Glomerular visceral epithelial cell (primary cell): ENCODE results near the gene FAM98C.
"Not testable (repeated sequence)": the region's sequence is repeated elsewhere in the genome, so short reads cannot be mapped to it uniquely, and the experiment has no call there.

Experiments used
- DNase-seq: peaks from one replicate; pipeline ENCODE4 v3.0.0-alpha.2; 2016; ENCODE audit errors: extremely low spot score

FAM98C gene

DNA sequence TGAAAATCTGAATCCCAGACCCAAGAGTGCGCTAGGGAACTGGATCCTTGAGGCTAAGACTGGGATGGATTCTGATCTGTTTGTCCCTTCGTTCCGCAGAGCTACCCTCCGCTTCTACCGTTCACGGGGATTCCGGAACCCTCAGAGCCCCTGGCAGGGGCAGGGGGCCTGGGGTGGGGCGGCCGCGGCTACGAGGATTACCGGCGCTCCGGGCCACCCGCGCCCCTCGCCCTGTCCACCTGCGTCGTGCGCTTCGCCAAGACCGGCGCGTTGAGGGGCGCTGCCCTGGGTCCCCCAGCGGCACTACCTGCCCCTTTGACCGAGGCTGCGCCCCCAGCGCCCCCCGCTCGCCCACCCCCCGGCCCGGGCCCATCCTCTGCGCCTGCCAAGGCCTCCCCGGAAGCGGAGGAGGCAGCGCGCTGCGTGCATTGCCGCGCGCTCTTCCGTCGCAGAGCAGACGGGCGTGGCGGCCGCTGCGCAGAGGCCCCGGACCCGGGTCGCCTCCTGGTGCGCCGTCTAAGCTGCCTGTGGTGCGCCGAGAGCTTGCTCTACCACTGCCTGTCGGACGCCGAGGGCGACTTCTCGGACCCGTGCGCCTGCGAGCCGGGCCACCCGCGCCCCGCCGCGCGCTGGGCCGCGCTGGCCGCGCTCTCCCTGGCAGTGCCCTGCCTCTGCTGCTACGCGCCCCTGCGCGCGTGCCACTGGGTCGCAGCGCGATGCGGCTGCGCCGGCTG is 7.3 kb upstream of the FAM98C start:
- DNase-seq: no peak

DNA sequence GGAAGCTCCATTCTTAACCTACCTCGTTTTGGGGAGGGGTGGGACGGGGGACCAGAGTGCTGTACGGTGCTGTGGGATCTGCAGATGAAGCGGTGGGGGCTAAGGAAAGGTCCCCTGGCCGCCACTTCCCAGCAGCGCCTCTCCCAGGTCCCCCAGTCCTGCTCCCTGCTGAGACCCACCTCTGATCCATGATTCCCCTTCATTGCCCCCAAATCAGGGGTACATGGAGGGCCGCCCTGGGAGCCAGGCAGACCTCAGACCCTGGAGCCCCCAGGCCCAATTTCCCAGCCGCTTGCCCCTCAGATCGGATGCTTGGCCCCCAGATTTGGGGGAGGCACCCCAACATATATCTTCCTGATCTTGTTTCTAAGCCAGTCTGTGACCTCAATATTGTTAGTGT is 3.8 kb upstream of the FAM98C start:
- no peak for DNase-seq

DNA sequence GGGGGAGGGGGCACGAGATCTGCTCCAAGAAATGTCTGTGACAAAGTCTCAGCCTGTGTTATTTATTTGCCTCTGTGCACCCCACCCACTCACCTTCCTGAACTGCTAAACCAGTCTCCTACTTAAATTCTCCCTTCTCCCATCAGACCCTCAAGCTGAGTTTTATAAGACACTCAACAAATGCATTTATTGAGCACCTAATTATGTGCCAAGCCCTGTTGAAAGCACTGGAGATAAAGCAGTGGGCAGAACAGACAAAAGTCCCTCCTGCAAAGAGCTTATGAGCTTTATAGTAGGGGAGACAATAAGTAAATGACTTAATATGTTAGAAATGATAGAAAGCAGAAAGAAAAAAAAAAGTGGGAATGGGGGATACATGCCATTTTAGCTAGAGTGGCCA is 3.4 kb upstream of the FAM98C start:
- DNase-seq: no peak

- DNase-seq: no peak
These were observed 2.5 kb upstream of the FAM98C start for GRCh38 chr19:38400361-38400760.

DNA sequence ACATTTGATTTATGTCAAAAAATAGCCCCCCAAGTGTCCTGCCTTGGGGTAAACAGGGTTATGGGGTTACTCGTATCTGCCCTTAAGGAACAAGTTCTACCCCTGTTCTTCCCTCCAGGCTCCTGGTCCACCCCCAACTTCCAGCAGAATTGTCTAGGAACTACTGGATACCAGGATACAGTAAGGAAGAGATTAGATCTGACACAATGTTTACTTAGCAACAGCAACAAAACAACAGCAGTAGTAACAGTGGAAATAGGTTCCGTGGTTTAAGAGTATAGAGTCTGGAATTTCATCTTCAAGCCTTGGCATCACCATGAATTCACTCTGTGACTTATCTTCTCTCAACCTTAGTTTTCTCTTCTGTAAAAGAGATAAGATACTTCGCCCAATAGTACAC is 1.7 kb upstream of the FAM98C start:
- peak; percentile 26 for DNase-seq

DNA sequence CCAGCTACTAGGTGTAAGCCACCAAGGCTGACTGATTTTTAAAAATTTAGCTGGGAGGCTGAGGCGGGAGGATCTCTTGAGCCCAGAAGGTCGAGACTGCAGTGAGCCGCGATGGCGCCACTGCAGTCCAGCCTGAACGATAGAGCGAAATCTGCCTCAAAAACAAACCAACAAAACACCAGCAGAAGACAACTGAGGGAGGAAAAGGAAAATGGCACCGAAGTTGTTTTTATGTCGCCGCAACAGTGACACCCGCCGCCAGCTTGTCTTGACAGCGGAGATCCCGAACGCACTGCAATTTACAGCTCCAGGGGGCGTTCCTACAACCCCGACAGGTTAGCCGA is 298 bp upstream of the FAM98C start:
- DNase-seq: no peak

DNA sequence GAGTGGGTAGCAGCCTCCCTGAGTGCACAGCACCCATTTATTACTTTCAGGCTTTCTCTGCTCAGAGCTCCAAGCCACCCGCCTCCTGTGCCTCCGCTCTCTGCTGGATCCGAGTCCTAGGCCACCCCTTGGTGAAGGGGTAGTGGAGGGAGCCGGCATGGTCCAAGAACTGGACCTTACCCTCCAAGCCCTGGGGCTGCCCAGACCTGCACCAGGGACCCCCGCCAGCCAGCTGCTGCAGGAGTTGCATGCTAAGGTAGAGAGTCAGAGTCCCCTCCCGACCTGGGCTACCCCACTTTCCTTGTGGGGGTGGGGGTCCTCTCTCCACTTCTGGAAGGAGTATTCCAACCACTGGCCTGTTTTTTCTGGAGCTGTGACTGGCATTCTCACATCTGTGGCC is 2.0 kb downstream of the FAM98C start:
- DNase-seq: no peak

GRCh38 chr19:38405276-38405675 is 2.4 kb downstream of the FAM98C start:
- DNase-seq: no peak

DNA sequence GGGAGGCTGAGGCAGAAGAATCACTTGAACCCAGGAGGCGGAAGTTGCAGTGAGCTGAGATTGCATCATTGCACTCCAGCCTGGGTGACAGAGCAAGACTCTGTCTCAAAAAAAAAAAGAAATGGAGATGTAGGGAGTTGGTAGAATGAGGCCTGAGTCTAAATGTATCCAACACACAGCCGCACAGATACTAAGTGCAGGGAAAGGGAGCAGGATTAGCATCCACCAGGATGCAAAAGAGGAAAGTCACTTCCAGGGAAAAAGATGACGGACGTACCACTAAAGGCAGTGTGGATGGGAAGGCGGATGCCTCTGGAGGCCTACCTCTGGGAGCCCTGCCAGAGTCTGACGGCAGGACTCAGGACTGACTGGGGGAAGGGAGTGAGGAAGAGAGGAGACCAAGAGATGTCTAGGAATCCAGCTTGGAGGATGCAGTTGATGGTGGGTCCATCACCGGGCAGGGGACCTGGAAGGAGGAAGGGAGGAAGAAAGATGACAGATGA is 6.8 kb downstream of the FAM98C start:
- DNase-seq: no peak

GRCh38 chr19:38410407-38410806 is 7.5 kb downstream of the FAM98C start:
- DNase-seq: not testable (repeated sequence)

DNA sequence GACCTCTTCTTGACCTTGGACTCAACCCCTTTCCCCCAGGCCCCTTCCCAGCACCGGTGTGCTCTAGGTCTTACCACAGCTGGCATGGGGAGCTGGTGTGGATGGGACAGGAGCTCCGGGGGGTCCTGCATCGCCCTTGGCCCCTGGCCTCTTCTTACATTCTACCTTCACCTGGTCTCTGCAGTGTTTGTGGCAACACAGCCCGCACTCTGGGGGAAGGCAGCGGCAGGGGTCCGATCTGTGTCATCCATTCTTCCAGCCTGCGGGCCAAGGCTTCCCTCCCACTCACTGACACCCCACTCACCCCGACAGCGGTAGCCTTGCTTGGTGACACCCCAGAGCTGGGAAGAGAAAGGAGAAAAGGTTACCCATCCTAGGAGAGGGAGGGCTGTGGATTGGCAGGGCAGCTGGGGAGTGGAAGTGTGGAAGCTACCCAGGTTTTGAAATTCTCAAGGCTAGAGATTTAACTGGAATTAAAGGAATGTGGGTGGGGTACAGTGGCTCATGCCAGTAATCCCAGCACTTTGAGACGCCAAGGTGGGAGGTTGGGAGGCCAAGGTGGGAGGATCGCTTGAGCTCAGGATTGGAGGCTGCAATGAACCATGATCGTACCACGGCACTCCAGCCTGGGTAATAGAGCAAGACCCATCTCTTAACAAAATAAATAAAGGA is 8.3 kb downstream of the FAM98C start:
- no peak for DNase-seq

DNA sequence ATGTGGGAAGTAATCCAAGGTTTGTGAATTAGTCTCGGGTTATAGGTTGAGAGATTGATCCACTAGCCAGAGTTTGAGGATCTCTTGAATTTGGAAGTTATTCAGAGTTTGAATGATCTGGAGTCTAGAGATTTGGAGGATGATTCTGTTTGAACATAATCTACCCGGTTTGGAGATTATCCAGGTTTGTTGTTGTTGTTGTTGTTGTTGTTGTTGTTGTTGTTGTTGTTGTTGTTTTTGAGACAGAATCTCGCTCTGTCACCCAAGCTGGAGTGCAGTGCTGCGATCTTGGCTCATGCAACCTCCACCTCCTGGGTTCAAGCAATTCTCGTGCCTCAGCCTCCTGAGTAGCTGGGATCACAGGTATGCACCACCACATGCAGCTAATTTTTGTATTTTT is 9.0 kb downstream of the FAM98C start:
- not testable (repeated sequence) for DNase-seq

GRCh38 chr19:38412491-38412890 is 9.6 kb downstream of the FAM98C start:
- no peak for DNase-seq

DNA sequence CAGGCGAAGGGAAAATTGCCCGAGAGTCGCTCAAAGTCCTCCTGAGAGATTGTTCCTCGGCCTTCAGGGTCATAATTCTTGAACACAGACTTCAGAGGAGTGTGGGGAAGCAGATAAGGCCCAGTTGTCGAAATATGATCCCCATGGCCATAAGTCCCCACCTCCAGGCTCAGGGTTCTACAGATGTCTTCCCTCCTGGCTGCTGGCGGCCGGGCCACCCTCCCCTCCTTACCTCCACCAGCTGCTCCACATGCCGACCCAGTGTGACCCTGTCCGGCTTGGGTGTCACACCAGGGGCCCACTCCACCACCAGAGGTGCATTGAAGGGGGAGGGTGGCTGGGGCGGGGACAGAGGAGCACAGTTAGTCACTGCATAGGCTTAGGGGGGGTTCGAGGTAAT is 10.1 kb downstream of the FAM98C start:
- DNase-seq: no peak

DNA sequence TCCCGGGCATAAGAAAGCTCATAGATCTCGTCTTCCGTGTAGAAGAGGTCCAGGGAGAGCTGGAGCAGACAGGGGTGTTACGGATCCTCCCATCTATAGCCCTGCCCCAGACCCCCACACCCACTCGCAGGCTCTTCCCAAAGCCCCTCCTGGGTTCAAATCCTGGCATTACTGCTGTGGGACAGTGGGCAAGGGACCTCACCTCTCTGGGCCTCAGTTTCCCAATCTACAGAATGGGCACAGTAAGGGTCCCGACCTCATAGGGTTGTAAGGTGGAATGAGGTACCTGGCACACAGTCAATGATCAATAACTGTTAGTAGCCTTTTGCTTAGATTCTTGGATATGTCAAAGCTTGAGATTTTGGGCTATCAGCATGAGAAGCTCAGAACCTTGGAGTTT is 10.5 kb downstream of the FAM98C start:
- no peak for DNase-seq

- no peak for DNase-seq
These were observed 14.3 kb downstream of the FAM98C start for GRCh38 chr19:38417146-38417543.

DNA sequence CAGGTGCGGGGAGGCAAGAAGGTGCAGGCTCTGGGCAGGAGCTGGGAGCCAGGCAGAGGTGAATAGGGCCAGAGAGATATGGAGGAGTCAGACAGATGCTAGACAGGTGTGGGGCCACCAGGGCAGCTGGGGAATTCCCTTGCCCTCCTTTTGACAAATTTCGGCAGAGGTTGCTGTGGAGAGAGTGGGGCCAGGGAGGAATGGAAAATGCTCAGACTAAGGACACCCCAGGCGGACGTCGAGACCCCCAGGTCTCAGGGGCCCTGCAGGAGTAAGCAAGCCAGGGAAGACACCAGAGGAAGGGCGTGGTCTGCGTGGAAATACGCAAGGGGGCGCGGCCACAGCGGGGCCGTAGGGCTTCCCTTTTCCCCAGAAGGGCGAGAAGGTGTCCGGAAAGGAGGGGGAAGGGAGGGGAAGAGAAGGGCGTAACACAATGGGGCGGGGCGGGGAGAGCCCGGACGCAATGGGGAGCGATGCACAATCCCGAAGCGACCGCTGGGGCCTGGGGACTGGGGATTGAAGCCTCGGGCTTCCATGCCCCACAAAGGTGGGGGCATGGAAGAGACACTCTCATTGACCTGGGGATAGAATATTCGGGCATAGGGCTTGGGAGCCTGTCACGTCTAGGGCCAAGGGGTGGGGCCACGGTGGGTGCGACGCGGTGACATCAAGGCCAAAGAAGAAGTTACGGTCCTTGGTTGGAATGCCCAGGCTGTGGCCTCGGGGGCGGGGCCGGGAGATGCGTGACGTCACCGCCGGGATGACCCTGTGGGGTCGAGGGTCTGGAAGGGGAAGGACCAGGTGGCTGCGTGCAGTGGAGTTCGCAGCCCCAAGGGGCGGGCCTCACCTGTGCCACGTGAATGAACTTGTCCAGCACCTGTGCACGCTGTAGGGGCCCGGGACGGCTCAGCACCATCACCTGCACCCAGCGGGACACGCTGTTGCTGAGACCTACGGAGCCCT is 14.9 kb downstream of the FAM98C start:
- no peak for DNase-seq

- no peak for DNase-seq
These were observed 18.0 kb downstream of the FAM98C start for GRCh38 chr19:38420935-38421334.

DNA sequence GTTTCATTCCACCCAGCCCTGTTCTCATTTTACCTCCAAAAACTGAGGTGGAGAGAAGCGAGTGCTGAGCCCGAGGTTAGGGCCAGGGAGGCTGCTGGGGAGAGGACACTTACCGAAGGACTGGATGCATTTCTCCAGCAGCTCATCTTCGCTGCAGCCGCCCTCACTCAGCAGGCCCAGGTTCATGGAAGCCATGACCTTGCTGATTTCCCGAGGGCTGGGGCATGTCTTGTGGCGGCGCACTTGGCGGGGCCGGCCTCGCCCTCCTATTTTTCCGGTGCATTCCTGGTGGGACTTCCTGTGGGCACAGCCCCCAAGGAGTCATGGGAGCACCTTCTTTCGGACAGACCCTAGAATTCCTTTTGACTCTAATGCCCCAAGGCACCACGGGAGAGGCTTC is 19.0 kb downstream of the FAM98C start:
- no peak for DNase-seq

DNA sequence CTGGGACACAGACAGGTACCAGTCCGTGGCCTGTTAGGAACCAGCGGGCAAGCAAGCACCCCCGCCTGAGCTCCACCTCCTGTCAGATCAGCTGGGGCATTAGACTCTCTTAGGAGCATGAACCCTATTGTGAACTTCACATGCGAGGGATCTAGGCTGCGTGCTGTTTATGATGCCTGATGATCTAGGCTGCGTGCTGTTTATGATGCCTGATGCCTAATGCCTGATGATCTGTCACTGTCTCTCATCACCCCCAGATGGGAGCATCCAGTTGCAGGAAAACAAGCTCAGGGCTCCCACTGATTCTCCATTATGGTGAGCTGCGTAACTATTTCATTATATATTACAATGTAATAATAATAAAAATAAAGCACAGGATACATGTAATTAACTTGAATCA is 19.5 kb downstream of the FAM98C start:
- DNase-seq: no peak

GRCh38 chr19:38424272-38424671 is 21.4 kb downstream of the FAM98C start:
- DNase-seq: no peak

DNA sequence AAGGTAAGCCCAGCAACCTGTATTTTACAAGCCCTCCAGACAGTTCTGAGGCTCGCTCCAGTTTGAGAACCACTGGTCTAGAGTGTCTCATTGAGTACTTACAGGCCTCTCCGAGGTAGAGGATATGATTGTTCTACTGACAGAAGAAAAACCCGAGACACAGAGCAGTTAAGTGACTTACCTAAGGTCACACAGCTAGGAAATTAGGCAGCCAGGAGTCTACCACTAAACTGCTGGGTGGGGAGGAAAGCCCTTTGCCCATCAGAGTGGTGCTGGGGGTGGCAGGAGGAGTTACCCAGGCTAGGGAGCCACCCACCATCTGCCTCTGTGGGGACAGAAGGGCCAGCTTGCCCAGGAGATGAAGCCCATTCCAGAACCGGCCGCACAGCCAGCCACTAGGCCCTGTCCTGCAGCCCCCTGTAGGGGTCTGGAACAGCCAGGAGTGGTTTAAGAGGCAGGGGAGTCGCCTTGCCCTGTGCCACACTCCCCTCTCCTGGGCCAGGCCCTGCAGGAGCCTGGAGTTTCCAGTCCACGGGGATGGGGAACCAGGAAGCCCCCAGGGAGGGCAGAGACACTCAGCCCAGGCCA is 22.4 kb downstream of the FAM98C start:
- DNase-seq: no peak
